Testis (tissue), 3 donors: ENCODE measurements around the gene ZFYVE21. TPM values are rescaled to one million over a fixed set of nuclear protein-coding genes. Genes with fewer than 3 reads are reported as not detected.

Experiments used
- DNase-seq: peaks from one replicate; pipeline ENCODE4 v3.0.0-alpha.2; 2019
- H3K27ac ChIP-seq, 2 donors: fragments of 200-600 bp; sonication (generic); one replicate each; pipeline ENCODE4 v1.5.1; 2019
- H3K27me3 ChIP-seq: fragments of 200-600 bp; sonication (generic); one replicate; pipeline ENCODE4 v1.5.1; 2019
- H3K36me3 ChIP-seq: fragments of 200-600 bp; sonication (generic); one replicate; pipeline ENCODE4 v1.5.1; 2017; ENCODE audit warnings: low read depth; ENCODE audit errors: missing control alignments
- H3K4me1 ChIP-seq: fragments of 200-600 bp; sonication (generic); one replicate; pipeline ENCODE4 v1.5.1; 2019
- H3K4me3 ChIP-seq, 2 donors: fragments of 200-600 bp; sonication (generic); one replicate each; pipeline ENCODE4 v1.5.1; 2017 to 2019
- H3K9me3 ChIP-seq: fragments of 200-600 bp; sonication (generic); one replicate; pipeline ENCODE4 v1.5.1; 2017
- POLR2A ChIP-seq: fragments of 450-650 bp; IDR thresholded peaks from one replicate; pipeline ENCODE4 v1.6.1; 2017; ENCODE audit warnings: antibody characterized with exemption, mild to moderate bottlenecking, moderate library complexity
- WGBS, 2 donors: methylation state at CpG; one replicate each; pipeline ENCODE4 v1.1.5; 2018; 5-methylcytosine and 5-hydroxymethylcytosine counted together
- intact Hi-C: fragments of 100-400 bp; cut with DNase I; formaldehyde crosslinking; loops from one replicate; pipeline ENCODE4 v1.15.1; 2023; ENCODE audit warnings: low total_unique reads
- polyA plus RNA-seq: library from polyadenylated mRNA; stranded (reverse); fragments of 350-450 nt; fragmentation: Illumina TruSeq; extraction: RNeasy Lipid Tissue Mini Kit (QIAGEN cat#74804); gene quantifications from one replicate; pipeline ENCODE4 v1.2.3, GENCODE V29; 2014; ENCODE audit warnings: low read depth, low replicate concordance; ENCODE audit not compliant: insufficient read depth
- total RNA-seq, 2 donors: library from RNA; depleted of rRNA; stranded (reverse); fragments of >200 nt; gene quantifications; one replicate each; pipeline ENCODE4 v1.2.3, GENCODE V29; 2016
- TF ChIP-seq, protein P1 (sequence below), 3 experiments: fragments of 450-650 bp in 2 of 3; fragments of 200-600 bp in 1 of 3; sonication (generic) in 1 of 3; IDR thresholded peaks; one replicate each; pipeline ENCODE4 v1.5.1; 2016 to 2019; ENCODE audit warnings: antibody characterized with exemption in 3 of 3, mild to moderate bottlenecking in 2 of 3, moderate library complexity in 1 of 3

Gene ZFYVE21
- total and polyA plus RNA-seq, 3 donors from 2014 or later, result 86.4 to 251 (median 194) TPM

DNA sequence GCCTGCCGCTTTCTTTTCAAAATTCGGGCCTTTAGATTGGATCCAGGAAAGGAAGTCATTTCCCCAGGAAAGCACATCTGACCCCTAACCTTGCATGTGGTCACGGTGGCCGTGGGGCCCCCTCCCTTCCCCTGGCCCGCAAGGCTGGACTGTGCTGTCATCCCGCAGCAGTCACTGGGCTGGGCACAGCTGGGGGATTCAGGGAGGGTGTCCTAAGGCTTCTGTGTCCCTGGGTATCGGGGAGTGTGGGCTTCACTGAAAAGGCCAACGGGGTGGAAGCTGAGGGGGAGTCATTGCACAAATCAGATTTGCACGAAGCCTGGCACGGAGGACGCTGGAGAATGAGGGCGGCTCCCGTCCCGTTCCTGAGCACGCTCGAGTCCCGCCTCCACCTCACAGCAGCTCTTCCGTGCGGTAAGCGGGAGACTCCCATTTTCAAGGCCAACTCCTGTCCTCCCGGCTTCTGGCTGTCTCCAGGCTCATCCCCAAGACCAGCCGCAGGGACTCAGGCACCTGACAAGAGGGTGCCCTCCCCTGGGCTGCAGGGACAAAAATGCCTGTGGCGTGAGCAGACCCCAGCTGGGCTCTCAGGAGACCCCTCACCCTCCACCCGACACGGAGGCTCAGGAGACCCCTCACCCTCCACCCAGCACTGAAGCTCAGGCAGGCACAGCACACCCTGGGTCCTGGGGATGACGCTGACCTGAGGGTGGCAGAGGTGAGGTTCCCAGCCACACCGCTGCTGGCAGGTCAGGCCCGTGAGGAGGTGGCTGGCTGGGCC is 9.9 kb upstream of the ZFYVE21 start:
- H3K9me3 ChIP-seq, result no peaks in the 10 kb centered on the region
- peak; percentile 83 for DNase-seq
- peaks cover 18% of the 10 kb centered on the region for H3K4me1 ChIP-seq
- 41 to 67% methylated on average over 28 of the region's 28 CpGs for WGBS, 2 donors
- no peaks in the 10 kb centered on the region for H3K36me3 ChIP-seq
- peak overlapping the region; percentile 50 to 66 for H3K27ac ChIP-seq
- TF ChIP-seq, protein P1, sequence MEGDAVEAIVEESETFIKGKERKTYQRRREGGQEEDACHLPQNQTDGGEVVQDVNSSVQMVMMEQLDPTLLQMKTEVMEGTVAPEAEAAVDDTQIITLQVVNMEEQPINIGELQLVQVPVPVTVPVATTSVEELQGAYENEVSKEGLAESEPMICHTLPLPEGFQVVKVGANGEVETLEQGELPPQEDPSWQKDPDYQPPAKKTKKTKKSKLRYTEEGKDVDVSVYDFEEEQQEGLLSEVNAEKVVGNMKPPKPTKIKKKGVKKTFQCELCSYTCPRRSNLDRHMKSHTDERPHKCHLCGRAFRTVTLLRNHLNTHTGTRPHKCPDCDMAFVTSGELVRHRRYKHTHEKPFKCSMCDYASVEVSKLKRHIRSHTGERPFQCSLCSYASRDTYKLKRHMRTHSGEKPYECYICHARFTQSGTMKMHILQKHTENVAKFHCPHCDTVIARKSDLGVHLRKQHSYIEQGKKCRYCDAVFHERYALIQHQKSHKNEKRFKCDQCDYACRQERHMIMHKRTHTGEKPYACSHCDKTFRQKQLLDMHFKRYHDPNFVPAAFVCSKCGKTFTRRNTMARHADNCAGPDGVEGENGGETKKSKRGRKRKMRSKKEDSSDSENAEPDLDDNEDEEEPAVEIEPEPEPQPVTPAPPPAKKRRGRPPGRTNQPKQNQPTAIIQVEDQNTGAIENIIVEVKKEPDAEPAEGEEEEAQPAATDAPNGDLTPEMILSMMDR (IDR thresholded peaks at IDR 0.05), result no peak
- no peak for TF ChIP-seq POLR2A
- intact Hi-C loops, result no loop called here
- no peaks in the 10 kb centered on the region for H3K27me3 ChIP-seq
- H3K4me3 ChIP-seq, result no peak overlapping the region

DNA sequence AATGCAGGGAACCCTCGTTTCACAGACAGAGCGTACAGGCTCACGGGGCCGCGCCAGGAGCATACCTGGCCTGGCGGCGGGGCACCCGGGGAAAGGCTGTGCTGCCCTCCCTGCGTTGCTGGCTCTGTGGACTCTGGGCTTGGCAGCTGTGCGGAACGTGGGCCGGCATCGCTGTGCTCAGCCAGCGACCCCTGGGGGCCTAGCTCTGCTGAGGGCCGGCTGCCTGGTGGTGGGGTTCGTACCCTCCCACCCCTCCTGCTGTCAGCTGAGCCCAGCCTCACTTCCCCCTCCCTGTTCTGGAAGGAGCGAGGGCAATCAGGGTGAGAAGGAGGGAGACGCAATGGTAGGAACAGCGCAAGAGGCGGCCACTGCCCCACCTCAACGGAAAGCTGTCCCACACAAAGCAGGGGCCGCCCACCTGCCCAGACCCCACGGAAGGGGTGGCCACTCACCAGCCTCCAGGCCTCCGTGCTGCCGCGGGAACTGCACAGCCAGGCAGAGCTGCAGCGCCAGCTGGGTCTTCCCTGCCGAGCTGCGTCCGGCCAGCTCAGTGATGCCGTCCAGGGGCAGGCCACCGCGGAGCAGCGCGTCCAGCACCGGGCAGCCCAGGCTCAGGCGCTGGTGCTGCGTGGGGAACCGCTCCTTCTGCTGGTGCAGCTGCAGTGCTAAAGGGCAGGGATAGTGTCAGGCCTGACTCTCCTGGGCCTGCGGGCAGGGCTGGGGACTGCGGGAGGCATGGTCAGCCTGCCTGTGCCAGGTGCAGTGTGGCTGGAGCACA is 8.9 kb upstream of the ZFYVE21 start:
- Histone ChIP-seq H3K27ac (peak overlapping the region; percentile 36 to 66), H3K9me3 (no peaks in the 10 kb centered on the region), H3K27me3 (no peaks in the 10 kb centered on the region), H3K4me3 (no peak overlapping the region), H3K4me1 (peaks cover 24% of the 10 kb centered on the region), H3K36me3 (no peaks in the 10 kb centered on the region)
- DNase-seq, result no peak
- no peak for TF ChIP-seq POLR2A
- TF ChIP-seq, protein P1 (IDR thresholded peaks at IDR 0.05), result no peak
- intact Hi-C loops, result no loop called here
- 83 to 100% methylated on average over 5 to 29 of the region's 41 CpGs for WGBS, 2 donors

DNA sequence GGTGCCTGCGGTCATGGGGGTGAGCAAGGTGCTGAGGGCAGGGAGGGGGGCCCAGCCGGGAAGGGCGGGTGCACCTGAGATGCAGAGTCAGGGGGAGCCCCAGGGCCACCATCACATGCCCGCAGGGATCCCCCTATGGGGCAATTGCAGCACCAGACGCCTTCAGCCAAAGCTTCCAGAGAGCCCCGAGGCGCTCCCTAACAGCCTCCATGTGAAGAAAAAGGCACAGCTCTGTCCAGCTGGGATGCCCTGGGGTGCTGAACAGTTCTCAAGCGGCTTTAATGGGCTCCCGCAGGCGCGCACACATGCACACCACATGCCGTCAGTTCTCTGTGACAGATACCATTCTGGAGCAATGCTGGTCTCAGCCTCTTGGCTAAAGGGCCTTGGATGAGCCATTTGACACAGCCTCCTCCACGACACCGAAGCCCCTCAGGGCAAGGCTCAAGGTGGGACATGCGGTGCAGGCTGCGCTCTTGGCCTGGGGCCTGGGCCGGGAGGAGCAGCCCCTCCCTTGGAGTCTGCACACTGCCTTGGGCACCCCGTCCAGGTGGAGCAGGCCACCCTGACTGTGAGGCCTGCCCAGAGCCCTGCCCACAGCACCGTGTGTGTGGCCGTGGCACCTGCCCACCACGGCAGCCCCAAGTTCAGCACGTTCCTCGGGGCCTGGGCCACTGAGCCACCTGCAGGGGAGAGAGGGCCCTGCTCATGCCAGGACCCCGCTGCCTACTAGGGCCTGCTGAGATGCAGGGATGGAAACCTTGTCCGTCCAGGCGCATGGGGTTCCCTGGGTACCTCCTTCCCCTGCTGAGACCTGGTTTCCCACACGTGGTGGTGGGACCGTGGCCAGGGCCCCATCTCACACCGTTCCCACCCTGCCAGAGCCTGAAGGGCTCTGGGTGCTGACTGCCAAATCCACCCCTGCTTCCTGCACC is 8.0 kb upstream of the ZFYVE21 start:
- no peak for DNase-seq
- no peak overlapping the region for H3K4me3 ChIP-seq
- H3K27me3 ChIP-seq, result no peaks in the 10 kb centered on the region
- intact Hi-C loops, result no loop called here
- H3K4me1 ChIP-seq, result peaks cover 33% of the 10 kb centered on the region
- TF ChIP-seq, protein P1 (IDR thresholded peaks at IDR 0.05), result no peak
- TF ChIP-seq POLR2A, result no peak
- no peaks in the 10 kb centered on the region for H3K36me3 ChIP-seq
- 86 to 93% methylated on average over 13 to 24 of the region's 29 CpGs for WGBS, 2 donors
- H3K9me3 ChIP-seq, result no peaks in the 10 kb centered on the region
- no peak overlapping the region for H3K27ac ChIP-seq

DNA sequence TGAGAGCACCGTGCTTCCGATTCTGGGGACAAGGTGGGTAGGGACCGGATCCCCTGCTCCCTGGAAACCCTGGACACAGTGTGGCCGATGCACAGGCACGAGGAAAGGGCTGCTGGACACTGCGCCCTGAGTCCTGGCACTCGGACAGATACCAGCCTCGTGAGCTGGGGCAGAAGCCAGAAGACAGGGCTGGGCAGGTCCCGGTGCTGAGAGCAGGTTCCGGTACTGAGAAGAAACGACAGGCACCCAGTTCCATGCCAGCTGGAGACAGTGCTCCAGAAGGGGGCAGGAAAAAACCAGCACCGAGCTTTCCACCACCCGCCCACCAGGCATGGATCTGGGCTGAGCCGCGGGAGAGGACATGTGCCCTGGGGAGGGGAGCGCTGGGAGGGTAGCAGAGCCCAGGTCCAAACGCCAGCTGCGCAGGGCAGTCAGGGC is 6.8 kb upstream of the ZFYVE21 start:
- TF ChIP-seq, protein P1 (IDR thresholded peaks at IDR 0.05), result no peak
- no peak for TF ChIP-seq POLR2A
- no peaks in the 10 kb centered on the region for H3K27me3 ChIP-seq
- H3K4me1 ChIP-seq, result peaks cover 41% of the 10 kb centered on the region
- no peak overlapping the region for H3K4me3 ChIP-seq
- intact Hi-C loops, result no loop called here
- no peaks in the 10 kb centered on the region for H3K36me3 ChIP-seq
- WGBS, 2 donors, result 70 to 87% methylated on average over 10 to 18 of the region's 18 CpGs
- H3K27ac ChIP-seq, result no peak overlapping the region
- DNase-seq, result peak; percentile 54
- no peaks in the 10 kb centered on the region for H3K9me3 ChIP-seq
